HCT116 (cell line): ENCODE measurements around the gene MAN2A2. TPM values are rescaled to one million over a fixed set of nuclear protein-coding genes. Genes with fewer than 3 reads are reported as not detected.

Source experiments
- ATAC-seq: fragments of 200-7000 bp; cut with Tn5 transposase; 2 replicates; pipeline ENCODE4 v1.9.1; 2020; ENCODE audit warnings: mild to moderate bottlenecking, moderate library complexity
- BruUV-seq: library from RNA; stranded (reverse); fragments of 400-500 nt; replicated peaks from 2 replicates; lab custom pipeline; 2021; lab: Mats Ljungman, UMichigan
- CTCF ChIA-PET: fragments of 300-600 bp; sonication (Branson Sonifier 250); formaldehyde crosslinking; loops from one replicate; lab custom pipeline; 2021; ENCODE audit warnings: antibody characterized with exemption; lab: Charles Lee
- POLR2A ChIA-PET: fragments of 300-600, 350-600 bp; sonication (Branson Sonifier 250); formaldehyde crosslinking; loops from one replicate; lab custom pipeline; 2021; ENCODE audit warnings: antibody characterized with exemption; lab: Charles Lee
- RAD21 ChIA-PET, 2 experiments: fragments of 300-600 bp; sonication (Branson Sonifier 250); formaldehyde crosslinking; loops; one replicate each; lab custom pipeline; 2023; ENCODE audit warnings: low total read pairs in 2 of 2; ENCODE audit not compliant: uncharacterized antibody in 2 of 2, unreplicated experiment in 2 of 2, low non-redundant PET in 1 of 2; lab: Charles Lee
- DNase-seq: peaks from one replicate; pipeline ENCODE4 v3.0.0-alpha.2; 2010; ENCODE audit warnings: low read depth, low spot score
- H2AFZ ChIP-seq: fragments of 200-600 bp; shearing (Covaris generic), sonication (generic); 2 replicates; pipeline ENCODE4 v1.6.1; 2017; ENCODE audit warnings: low read depth, mixed run types, mixed read lengths, antibody characterized with exemption, low read length; ENCODE audit not compliant: poor library complexity, severe bottlenecking
- H3K27ac ChIP-seq: 2 replicates; pipeline ENCODE4 v1.5.1; 2012; ENCODE audit warnings: low read depth, low read length
- H3K27me3 ChIP-seq: fragments of 200-600 bp; sonication (generic); 2 replicates; pipeline ENCODE4 v1.6.1; 2016; ENCODE audit warnings: mixed run types, low read length, mixed read lengths; ENCODE audit not compliant: insufficient read depth
- H3K36me3 ChIP-seq, 2 experiments: fragments of 200-500 bp in 1 of 2; fragments of 200-600 bp in 1 of 2; sonication (Bioruptor generic) in 1 of 2; sonication (generic) in 1 of 2; 2 replicates each; pipeline versions ENCODE4 v1.5.1 to v1.6.1; 2014 to 2016; ENCODE audit warnings: low read length in 2 of 2, inconsistent platforms in 1 of 2, mixed read lengths in 1 of 2, mixed run types in 1 of 2; ENCODE audit not compliant: insufficient read depth in 2 of 2, control insufficient read depth in 1 of 2
- H3K4me1 ChIP-seq, 2 experiments: fragments of 200-600 bp in 1 of 2; sonication (generic) in 1 of 2; 2 replicates each; pipeline versions ENCODE4 v1.5.1 to v1.6.1; 2012 to 2017; ENCODE audit warnings: low read length in 2 of 2, inconsistent platforms in 1 of 2, mild to moderate bottlenecking in 1 of 2, mixed read lengths in 1 of 2, mixed run types in 1 of 2, moderate library complexity in 1 of 2; ENCODE audit not compliant: insufficient read depth in 2 of 2, control insufficient read depth in 1 of 2
- H3K4me2 ChIP-seq: fragments of 200-600 bp; sonication (generic); 2 replicates; pipeline ENCODE4 v1.6.1; 2017; ENCODE audit warnings: mixed run types, low read length, mixed read lengths
- H3K4me3 ChIP-seq, 2 experiments: fragments of 200-600 bp in 1 of 2; sonication (generic) in 1 of 2; replicated peaks in 1 of 2; 2 replicates each; pipeline ENCODE4 v1.5.1; 2011 to 2016; ENCODE audit warnings: low read length in 2 of 2, control low read depth in 1 of 2, low read depth in 1 of 2, mild to moderate bottlenecking in 1 of 2, mixed read lengths in 1 of 2, mixed run types in 1 of 2
- H3K79me2 ChIP-seq: fragments of 200-600 bp; sonication (generic); 2 replicates; pipeline ENCODE4 v1.6.1; 2017; ENCODE audit warnings: mild to moderate bottlenecking, mixed run types, low read length, moderate library complexity, mixed read lengths; ENCODE audit not compliant: insufficient read depth
- H3K9ac ChIP-seq: fragments of 200-600 bp; sonication (generic); 2 replicates; pipeline ENCODE4 v1.6.1; 2016; ENCODE audit warnings: low read length, mixed read lengths
- H3K9me2 ChIP-seq: fragments of 200-600 bp; sonication (generic), shearing (Covaris generic); 2 replicates; pipeline ENCODE4 v1.6.1; 2017; ENCODE audit warnings: mixed run types, mild to moderate bottlenecking, moderate library complexity; ENCODE audit not compliant: insufficient read depth
- H3K9me3 ChIP-seq, 2 experiments: fragments of 200-500 bp in 1 of 2; fragments of 200-600 bp in 1 of 2; sonication (Bioruptor generic) in 1 of 2; sonication (generic) in 1 of 2; 2 replicates each; pipeline ENCODE4 v1.6.1; 2014 to 2017; ENCODE audit warnings: low read length in 2 of 2, mixed read lengths in 2 of 2, inconsistent platforms in 1 of 2, low read depth in 1 of 2, mild to moderate bottlenecking in 1 of 2, mixed run types in 1 of 2, moderate library complexity in 1 of 2; ENCODE audit not compliant: control insufficient read depth in 1 of 2, insufficient read depth in 1 of 2
- H4K20me1 ChIP-seq: fragments of 200-600 bp; sonication (generic), shearing (Covaris generic); 2 replicates; pipeline ENCODE4 v1.6.1; 2017; ENCODE audit warnings: mixed run types, mild to moderate bottlenecking, moderate library complexity; ENCODE audit not compliant: insufficient read depth
- CBX3 ChIP-seq: IDR thresholded peaks from 2 replicates; pipeline ENCODE4 v1.6.1; 2012; ENCODE audit warnings: low read depth
- ELF1 ChIP-seq: IDR thresholded peaks from 2 replicates; pipeline ENCODE4 v1.6.1; 2012; ENCODE audit warnings: low read depth, borderline replicate concordance
- EZH2 ChIP-seq: fragments of 200-600 bp; sonication (generic); IDR thresholded peaks from 2 replicates; pipeline ENCODE4 v1.6.1; 2017; ENCODE audit warnings: antibody characterized with exemption, mixed run types
- POLR2A ChIP-seq: IDR thresholded peaks from 2 replicates; pipeline ENCODE4 v1.7.0; 2011; ENCODE audit warnings: borderline replicate concordance; ENCODE audit not compliant: insufficient read depth, insufficient read length; ENCODE audit errors: extremely low read depth
- REST ChIP-seq: IDR thresholded peaks from 2 replicates; pipeline ENCODE4 v1.6.1; 2012; ENCODE audit warnings: low read depth
- YY1 ChIP-seq: IDR thresholded peaks from 2 replicates; pipeline ENCODE4 v1.6.1; 2011; ENCODE audit warnings: low read length, low read depth, moderate library complexity, mild to moderate bottlenecking; ENCODE audit not compliant: insufficient replicate concordance; ENCODE audit errors: extremely low read depth
- ZBTB33 ChIP-seq: IDR thresholded peaks from 2 replicates; pipeline ENCODE4 v1.6.1; 2011; ENCODE audit warnings: mild to moderate bottlenecking, low read length, moderate library complexity; ENCODE audit not compliant: insufficient replicate concordance; ENCODE audit errors: extremely low read depth
- ZFX ChIP-seq: fragments of 450-650 bp; IDR thresholded peaks from 2 replicates; pipeline ENCODE4 v1.6.1; 2017
- intact Hi-C: fragments of 100-400 bp; cut with micrococcal nuclease; formaldehyde crosslinking; loops from 2 replicates; pipeline ENCODE4 v1.10.0; 2022
- total RNA-seq: library from RNA; stranded (reverse); gene quantifications from one replicate; pipeline ENCODE4 v1.2.1, GENCODE V29; 2021; ENCODE audit not compliant: unreplicated experiment

Gene MAN2A2
- total RNA-seq, 1 experiment from 2014 or later = 44.9 TPM

- no peak overlapping the region for H3K9ac ChIP-seq
- no peaks in the 10 kb centered on the region for H3K36me3 ChIP-seq
- TF ChIP-seq POLR2A (no peak), YY1 (no peak), ZBTB33 (no peak), EZH2 (no peak), ELF1 (no peak), REST (no peak), ZFX (no peak), CBX3 (no peak)
- TF ChIP-seq, all 23 proteins: peak for 0
- ChIA-PET RAD21 (no interaction called here), CTCF (no interaction called here), POLR2A (no interaction called here)
- no peak for DNase-seq
- no peaks in the 10 kb centered on the region for H4K20me1 ChIP-seq
- intact Hi-C loops = no loop called here
- H3K27ac ChIP-seq = no peak overlapping the region
- no peaks in the 10 kb centered on the region for H3K27me3 ChIP-seq
- H3K9me2 ChIP-seq = no peaks in the 10 kb centered on the region
- ATAC-seq = no peak
- H3K4me3 ChIP-seq = no peak overlapping the region
- H3K4me1 ChIP-seq = peaks cover 37 to 63% of the 10 kb centered on the region in 2 experiments
- BruUV-seq = no TSS peak
- no peak overlapping the region for H2AFZ ChIP-seq
- peaks cover 7% of the 10 kb centered on the region; the same call in 1 of the 2 replicates for H3K79me2 ChIP-seq
- H3K9me3 ChIP-seq = no peaks in the 10 kb centered on the region
- no peak overlapping the region for H3K4me2 ChIP-seq
These were observed 37.4 kb upstream of the MAN2A2 start for GRCh38 chr15:90865702-90866101.
